HepG2 (cell line): ENCODE results near the gene CALN1. TPM values are rescaled to one million over a fixed set of nuclear protein-coding genes. Genes with fewer than 3 reads are reported as not detected.

ENCODE experiments used
- ATAC-seq: fragments of 200-7000 bp; cut with Tn5 transposase; 3 replicates; pipeline ENCODE4 v1.9.1; 2020; ENCODE audit warnings: mild to moderate bottlenecking, moderate library complexity
- BruUV-seq: library from RNA; stranded (reverse); fragments of 400-500 nt; replicated peaks from 2 replicates; lab custom pipeline; 2021; lab: Mats Ljungman, UMichigan
- CTCF ChIA-PET: fragments of 300-600 bp; formaldehyde crosslinking; extraction: SDS; loops from one replicate; lab custom pipeline; 2021; ENCODE audit warnings: low total read pairs, inconsistent platforms, low intra/inter-chr PET ratio; lab: Yijun Ruan, JAX
- POLR2A ChIA-PET: fragments of 350-600 bp; sonication (Branson Sonifier 250); formaldehyde crosslinking; loops from one replicate; lab custom pipeline; 2020; ENCODE audit warnings: antibody characterized with exemption, inconsistent platforms; lab: Yijun Ruan, JAX
- DNase-seq: peaks from one replicate; pipeline ENCODE4 v3.0.0-alpha.2; 2015; ENCODE audit warnings: low spot score
- FAIRE-seq: peaks from 3 replicates; lab custom pipeline; 2011; peaks lifted over from hg19 to GRCh38; lab: Jason Lieb, UNC
- H2AFZ ChIP-seq: one replicate; pipeline ENCODE4 v1.6.1; 2011; ENCODE audit warnings: low read length, inconsistent platforms
- H3K27ac ChIP-seq: fragments of 300-600 bp; 3 replicates; pipeline ENCODE4 v1.8.0; 2011; ENCODE audit warnings: mixed run types, mild to moderate bottlenecking, mixed read lengths, low read length, inconsistent platforms; ENCODE audit not compliant: insufficient read depth; ENCODE audit errors: extremely low read length
- H3K27me3 ChIP-seq, 2 experiments: fragments of 200-600 bp in 1 of 2; 2 replicates in 1 of 2; 3 replicates in 1 of 2; pipeline versions ENCODE4 v1.6.0 to v1.8.0; 2011; ENCODE audit warnings: low read length in 2 of 2, mild to moderate bottlenecking in 2 of 2, moderate library complexity in 2 of 2, inconsistent platforms in 1 of 2; ENCODE audit not compliant: insufficient read depth in 2 of 2, control insufficient read depth in 1 of 2
- H3K36me3 ChIP-seq, 2 experiments: fragments of 200-600 bp in 1 of 2; replicated peaks in 1 of 2; 2 replicates in 1 of 2; 3 replicates in 1 of 2; pipeline versions ENCODE4 v1.5.1 to v1.8.0; 2011; ENCODE audit warnings: low read length in 2 of 2, inconsistent platforms in 1 of 2; ENCODE audit not compliant: insufficient read depth in 2 of 2, control insufficient read depth in 1 of 2
- H3K4me1 ChIP-seq: 2 replicates; pipeline ENCODE4 v1.5.1; 2012; ENCODE audit warnings: low read length, inconsistent platforms; ENCODE audit not compliant: insufficient read depth
- H3K4me2 ChIP-seq: 2 replicates; pipeline ENCODE4 v1.6.0; 2011; ENCODE audit warnings: low read depth, low read length, inconsistent platforms
- H3K4me3 ChIP-seq, 3 experiments: fragments of 200-600 bp in 1 of 3; sonication (generic), shearing (Covaris generic) in 1 of 3; replicated peaks in 1 of 3; 2 replicates each; pipeline ENCODE4 v1.5.1; 2011 to 2016; ENCODE audit warnings: low read length in 3 of 3, inconsistent platforms in 2 of 3, low read depth in 2 of 3, mild to moderate bottlenecking in 2 of 3, control low read depth in 1 of 3, mixed read lengths in 1 of 3; ENCODE audit not compliant: insufficient read depth in 1 of 3
- H3K79me2 ChIP-seq: one replicate; pipeline ENCODE4 v1.6.1; 2011; ENCODE audit warnings: low read length, inconsistent platforms; ENCODE audit not compliant: insufficient read depth
- H3K9ac ChIP-seq: 2 replicates; pipeline ENCODE4 v1.6.0; 2011; ENCODE audit warnings: mild to moderate bottlenecking, low read depth, low read length, inconsistent platforms; ENCODE audit not compliant: insufficient read depth
- H3K9me3 ChIP-seq: 2 replicates; pipeline ENCODE4 v1.5.1; 2012; ENCODE audit warnings: mild to moderate bottlenecking, low read length
- H4K20me1 ChIP-seq: 2 replicates; pipeline ENCODE4 v1.6.0; 2011; ENCODE audit warnings: inconsistent platforms, mild to moderate bottlenecking, low read length, moderate library complexity; ENCODE audit not compliant: insufficient read depth
- CBX5 ChIP-seq: sonication (generic); formaldehyde crosslinking; IDR thresholded peaks from 2 replicates; pipeline ENCODE4 v1.4.0; 2020; ENCODE audit warnings: missing genetic modification reagents, borderline replicate concordance
- GFI1 ChIP-seq: sonication (generic); formaldehyde crosslinking; IDR thresholded peaks from 2 replicates; pipeline ENCODE4 v1.5.0; 2020; ENCODE audit warnings: missing genetic modification reagents, mild to moderate bottlenecking, borderline replicate concordance
- HNRNPK ChIP-seq: fragments of 200-400 bp; formaldehyde crosslinking; IDR thresholded peaks from 2 replicates; pipeline ENCODE4 v1.6.1; 2018; ENCODE audit warnings: low read length, low read depth, moderate library complexity, mild to moderate bottlenecking; ENCODE audit not compliant: poor library complexity, severe bottlenecking
- KDM2A ChIP-seq: sonication (generic); formaldehyde crosslinking; IDR thresholded peaks from 2 replicates; pipeline ENCODE4 v1.4.0; 2020; ENCODE audit warnings: low read depth, missing genetic modification reagents, borderline replicate concordance
- SP1 ChIP-seq, 2 experiments: fragments of 450-650 bp in 1 of 2; sonication (generic) in 1 of 2; formaldehyde crosslinking in 1 of 2; IDR thresholded peaks; 2 replicates each; pipeline versions ENCODE4 v1.4.0 to v1.6.1; 2016 to 2020; ENCODE audit warnings: missing genetic modification reagents in 1 of 2
- ZMAT3 ChIP-seq: sonication (generic); formaldehyde crosslinking; conservative IDR thresholded peaks from 2 replicates; pipeline ENCODE4 v1.7.0; 2021; ENCODE audit warnings: missing genetic modification reagents
- ZNF121 ChIP-seq: sonication (generic); formaldehyde crosslinking; IDR thresholded peaks from 2 replicates; pipeline ENCODE4 v1.5.0; 2020; ENCODE audit warnings: mild to moderate bottlenecking, missing genetic modification reagents
- ZNF256 ChIP-seq: sonication (generic); formaldehyde crosslinking; conservative IDR thresholded peaks from 2 replicates; pipeline ENCODE4 v1.4.0; 2020; ENCODE audit warnings: missing genetic modification reagents
- ZNF703 ChIP-seq: sonication (generic); formaldehyde crosslinking; IDR thresholded peaks from 2 replicates; pipeline ENCODE4 v1.5.1; 2020; ENCODE audit warnings: missing genetic modification reagents, mild to moderate bottlenecking, moderate library complexity, borderline replicate concordance
- WGBS: methylation state at CpG from one replicate; pipeline ENCODE4 v1.1.6; 2017; ENCODE audit warnings: low lambda C conversion rate; 5-methylcytosine and 5-hydroxymethylcytosine counted together
- in situ Hi-C: cut with HindIII; loops from 2 replicates; pipeline ENCODE4 v1.10.0; 2017; ENCODE audit warnings: low pct_unique_long_range_greater_than_20kb; ENCODE audit not compliant: extremely low pct_ligation_motif_present
- intact Hi-C: fragments of 100-400 bp; cut with micrococcal nuclease; formaldehyde crosslinking; loops from one replicate; pipeline ENCODE4 v1.10.0; 2022; ENCODE audit not compliant: unreplicated experiment
- polyA plus RNA-seq, 8 experiments: library from polyadenylated mRNA; depleted of rRNA in 3 of 8; stranded (reverse) in 7 of 8; unstranded in 1 of 8; fragments of >200 nt; fragmentation: Illumina TruSeq in 4 of 8; extraction: Trizol in 4 of 8; gene quantifications; 2 replicates each; pipeline versions ENCODE4 v1.2.1 to v1.2.3, GENCODE V29; 2011 to 2016; ENCODE audit warnings: low read depth in 4 of 8, missing spikeins in 1 of 8, mixed read lengths in 1 of 8; ENCODE audit not compliant: insufficient read depth in 1 of 8
- total RNA-seq, 5 experiments: library from RNA; depleted of rRNA; stranded (reverse); fragments of >200 nt; fragmentation: Illumina TruSeq; extraction: Trizol; gene quantifications; 2 replicates each; pipeline ENCODE4 v1.2.3, GENCODE V29; 2016; ENCODE audit warnings: low read depth in 1 of 5

Gene CALN1
- total and polyA plus RNA-seq, 2 of the 13 experiments (the other 11 are each of a cell fraction or from before 2014, with no cell fraction given) = not detected

- POLR2A ChIA-PET = no interaction called here
- Histone ChIP-seq H3K4me2 (no peak overlapping the region), H3K4me1 (no peaks in the 10 kb centered on the region), H4K20me1 (no peaks in the 10 kb centered on the region), H3K36me3 (no peaks in the 10 kb centered on the region), H3K27ac (no peak overlapping the region), H3K4me3 (no peak overlapping the region), H2AFZ (no peak overlapping the region), H3K9ac (no peak overlapping the region), H3K9me3 (no peaks in the 10 kb centered on the region), H3K27me3 (no peaks in the 10 kb centered on the region), H3K79me2 (no peaks in the 10 kb centered on the region)
- no peak for DNase-seq
- TF ChIP-seq HNRNPK (peak; percentile 74), SP1 (IDR thresholded peaks at IDR 0.05) (no peak), SP1 (CRISPR knock-in tag; IDR thresholded peaks at IDR 0.05) (no peak), ZNF121 (CRISPR knock-in tag) (no peak)
- in situ Hi-C loops = no loop called here
- no TSS peak for BruUV-seq
- FAIRE-seq = no peak
- CTCF ChIA-PET = no interaction called here
- intact Hi-C loops = no loop called here
- no peak for ATAC-seq
Observed at GRCh38 chr7:72048420-72048819, 363.7 kb downstream of the CALN1 start.

GRCh38 chr7:72042855-72043254, 369.3 kb downstream of the CALN1 start:
- ChIA-PET POLR2A (no interaction called here), CTCF (no interaction called here)
- Histone ChIP-seq H3K36me3 (no peaks in the 10 kb centered on the region), H3K9ac (no peak overlapping the region), H4K20me1 (no peaks in the 10 kb centered on the region), H3K27me3 (no peaks in the 10 kb centered on the region), H2AFZ (no peak overlapping the region), H3K4me3 (no peak overlapping the region), H3K4me2 (no peak overlapping the region), H3K27ac (no peak overlapping the region), H3K79me2 (no peaks in the 10 kb centered on the region), H3K9me3 (no peaks in the 10 kb centered on the region), H3K4me1 (no peaks in the 10 kb centered on the region)
- in situ Hi-C loops (no loop called here), intact Hi-C loops (no loop called here)
- FAIRE-seq = no peak
- DNase-seq = no peak
- WGBS = 0% methylated on average over 3 of the region's 3 CpGs
- TF ChIP-seq KDM2A (CRISPR knock-in tag) (no peak), CBX5 (CRISPR knock-in tag) (no peak), ZMAT3 (CRISPR knock-in tag) (no peak), ZNF256 (no peak), GFI1 (no peak), ZNF703 (CRISPR knock-in tag) (no peak)
- ATAC-seq = no peak
- BruUV-seq = no TSS peak
